ENCODE results near the gene ZNF526. TPM values are rescaled to one million over a fixed set of nuclear protein-coding genes. Genes with fewer than 3 reads are reported as not detected.

ZNF526 gene
- total RNA-seq, 1 experiment from 2014 or later, result 10.7 TPM

GRCh38 chr19:42202290-42202880 is 17.7 kb upstream of the ZNF526 start:
- Histone ChIP-seq H3K27me3 (no peaks in the 10 kb centered on the region), H3K27ac (no peak overlapping the region), H3K4me1 (no peaks in the 10 kb centered on the region), H3K4me3 (no peak overlapping the region), H3K9me3 (replicated peaks) (no peaks in the 10 kb centered on the region), H3K36me3 (peaks cover 9% of the 10 kb centered on the region; the same call in 1 of the 2 replicates)
- DNase-seq, result no peak

- H3K27ac ChIP-seq, result no peak overlapping the region
- peaks cover 7% of the 10 kb centered on the region; the same call in 1 of the 2 replicates for H3K36me3 ChIP-seq
- no peak for DNase-seq
- no peak overlapping the region for H3K4me3 ChIP-seq
- no peaks in the 10 kb centered on the region for H3K4me1 ChIP-seq
- H3K27me3 ChIP-seq, result no peaks in the 10 kb centered on the region
- H3K9me3 ChIP-seq (replicated peaks), result no peaks in the 10 kb centered on the region
These were observed 16.4 kb upstream of the ZNF526 start for GRCh38 chr19:42203700-42204099.

- Histone ChIP-seq H3K4me3 (no peak overlapping the region), H3K27ac (no peak overlapping the region), H3K4me1 (no peaks in the 10 kb centered on the region), H3K27me3 (no peaks in the 10 kb centered on the region), H3K9me3 (replicated peaks) (no peaks in the 10 kb centered on the region), H3K36me3 (peaks cover 8% of the 10 kb centered on the region; the same call in 1 of the 2 replicates)
- DNase-seq, result no peak
These were observed 15.4 kb upstream of the ZNF526 start for GRCh38 chr19:42204664-42205063.

- H3K4me3 ChIP-seq, result no peak overlapping the region
- H3K4me1 ChIP-seq, result no peaks in the 10 kb centered on the region
- no peak for DNase-seq
- H3K9me3 ChIP-seq (replicated peaks), result no peaks in the 10 kb centered on the region
- H3K36me3 ChIP-seq, result peaks cover 11% of the 10 kb centered on the region; the same call in 1 of the 2 replicates
- no peak overlapping the region for H3K27ac ChIP-seq
- no peaks in the 10 kb centered on the region for H3K27me3 ChIP-seq
These were observed 13.0 kb upstream of the ZNF526 start for GRCh38 chr19:42206871-42207755.

GRCh38 chr19:42207767-42208271 is 12.3 kb upstream of the ZNF526 start:
- H3K27ac ChIP-seq, result no peak overlapping the region
- H3K4me3 ChIP-seq, result no peak overlapping the region
- DNase-seq, result no peak

GRCh38 chr19:42208612-42209011 is 11.5 kb upstream of the ZNF526 start:
- Histone ChIP-seq H3K9me3 (replicated peaks) (no peaks in the 10 kb centered on the region), H3K27me3 (no peaks in the 10 kb centered on the region), H3K27ac (no peak overlapping the region), H3K4me1 (no peaks in the 10 kb centered on the region), H3K36me3 (peaks cover 12% of the 10 kb centered on the region; the same call in 1 of the 2 replicates), H3K4me3 (no peak overlapping the region)
- DNase-seq, result no peak

More at GRCh38 chr19:42207767-42208271, 12.3 kb upstream of the ZNF526 start:
- peaks cover 11% of the 10 kb centered on the region; the same call in 1 of the 2 replicates for H3K36me3 ChIP-seq
- H3K27me3 ChIP-seq, result no peaks in the 10 kb centered on the region
- no peaks in the 10 kb centered on the region for H3K9me3 ChIP-seq (replicated peaks)
- no peaks in the 10 kb centered on the region for H3K4me1 ChIP-seq

GRCh38 chr19:42212886-42213285 is 7.2 kb upstream of the ZNF526 start:
- no peak for DNase-seq
- Histone ChIP-seq H3K27me3 (no peaks in the 10 kb centered on the region), H3K27ac (no peak overlapping the region), H3K4me1 (no peaks in the 10 kb centered on the region), H3K36me3 (peaks cover 9% of the 10 kb centered on the region; the same call in 1 of the 2 replicates), H3K4me3 (no peak overlapping the region), H3K9me3 (replicated peaks) (no peaks in the 10 kb centered on the region)

- Histone ChIP-seq H3K4me1 (peaks cover 3% of the 10 kb centered on the region; the same call in 1 of the 2 replicates), H3K9me3 (replicated peaks) (no peaks in the 10 kb centered on the region), H3K27ac (no peak overlapping the region), H3K27me3 (no peaks in the 10 kb centered on the region), H3K4me3 (no peak overlapping the region), H3K36me3 (peaks cover 6% of the 10 kb centered on the region; the same call in 1 of the 2 replicates)
- no peak for DNase-seq
These were observed 5.2 kb upstream of the ZNF526 start for GRCh38 chr19:42214810-42215485.

GRCh38 chr19:42216653-42217519 is 3.2 kb upstream of the ZNF526 start:
- H3K4me1 ChIP-seq, result peaks cover 3% of the 10 kb centered on the region; the same call in 1 of the 2 replicates
- peak; percentile 34 to 45 for DNase-seq
- H3K27ac ChIP-seq, result no peak overlapping the region
- peak overlapping the region; percentile 64 for H3K4me3 ChIP-seq
- H3K36me3 ChIP-seq, result 0 out of 2 replicates have a peak, but pooled peaks cover 2% of the 10 kb centered on the region
- no peaks in the 10 kb centered on the region for H3K27me3 ChIP-seq
- no peaks in the 10 kb centered on the region for H3K9me3 ChIP-seq (replicated peaks)

GRCh38 chr19:42217520-42218437 is 2.3 kb upstream of the ZNF526 start, which contains the start of gene DEDD2:
Gene DEDD2 (minus strand): TSS chr19:42217677. CDS start chr19:42217007, 670 bp downstream.
- H3K27me3 ChIP-seq, result no peaks in the 10 kb centered on the region
- peaks cover 3% of the 10 kb centered on the region; the same call in 1 of the 2 replicates for H3K4me1 ChIP-seq
- H3K36me3 ChIP-seq, result 0 out of 2 replicates have a peak, but pooled peaks cover 2% of the 10 kb centered on the region
- no peaks in the 10 kb centered on the region for H3K9me3 ChIP-seq (replicated peaks)
- H3K4me3 ChIP-seq, result peak within 1 kb of the TSS; percentile 64
- H3K27ac ChIP-seq, result peak within 1 kb of the TSS; percentile 28; the same call in 1 of the 2 replicates
- DNase-seq, result peak; percentile 95 to 96

GRCh38 chr19:42220751-42221097 is 612 bp downstream of the ZNF526 start:
- Histone ChIP-seq H3K4me1 (peaks cover 3% of the 10 kb centered on the region; the same call in 1 of the 2 replicates), H3K27me3 (no peaks in the 10 kb centered on the region), H3K4me3 (peak overlapping the region; percentile 79), H3K27ac (peak overlapping the region; percentile 41), H3K36me3 (peaks cover 6% of the 10 kb centered on the region), H3K9me3 (replicated peaks) (no peaks in the 10 kb centered on the region)
- no peak for DNase-seq

GRCh38 chr19:42224940-42225717 is 5.0 kb downstream of the ZNF526 start:
- Histone ChIP-seq H3K4me3 (no peak overlapping the region), H3K27ac (no peak overlapping the region), H3K36me3 (peaks cover 38% of the 10 kb centered on the region), H3K27me3 (no peaks in the 10 kb centered on the region), H3K9me3 (replicated peaks) (no peaks in the 10 kb centered on the region), H3K4me1 (peaks cover 6% of the 10 kb centered on the region; the same call in 1 of the 2 replicates)
- DNase-seq, result no peak

Measured in SJCRH30 (cell line).